Naive B cell (primary cell): ENCODE measurements around the gene ADO. TPM values are rescaled to one million over a fixed set of nuclear protein-coding genes. Genes with fewer than 3 reads are reported as not detected.

Source experiments
- ATAC-seq, 2 donors: fragments of 150-1000 bp; cut with Tn5 transposase; 2 replicates each; pipeline ENCODE4 v1.10.0; 2021; ENCODE audit warnings: low read depth in 2 of 2, mild to moderate bottlenecking in 2 of 2, moderate library complexity in 2 of 2
- DNase-seq: peaks from one replicate; pipeline ENCODE4 v3.0.0; 2022
- H3K27ac Mint-ChIP-seq, 6 donors: one replicate each; pipeline ENCODE4 v1.8.0; 2020 to 2022; ENCODE audit warnings: mild to moderate bottlenecking in 6 of 6, mixed read lengths in 6 of 6, moderate library complexity in 5 of 6, inconsistent platforms in 2 of 6
- H3K27me3 Mint-ChIP-seq, 3 donors: one replicate each; pipeline ENCODE4 v1.8.0; 2021 to 2022; ENCODE audit warnings: mixed read lengths in 3 of 3, mild to moderate bottlenecking in 1 of 3
- H3K36me3 Mint-ChIP-seq, 2 donors: one replicate each; pipeline ENCODE4 v1.8.0; 2020 to 2022; ENCODE audit warnings: mixed read lengths in 2 of 2, inconsistent platforms in 1 of 2, mild to moderate bottlenecking in 1 of 2
- H3K4me1 Mint-ChIP-seq, 3 donors: one replicate each; pipeline ENCODE4 v1.8.0; 2020 to 2022; ENCODE audit warnings: mixed read lengths in 3 of 3, inconsistent platforms in 1 of 3, mild to moderate bottlenecking in 1 of 3, moderate library complexity in 1 of 3
- H3K4me3 Mint-ChIP-seq, 8 donors: one replicate each; pipeline ENCODE4 v1.8.0; 2020 to 2022; ENCODE audit warnings: mild to moderate bottlenecking in 8 of 8, mixed read lengths in 8 of 8, moderate library complexity in 8 of 8, inconsistent platforms in 2 of 8
- H3K9me3 Mint-ChIP-seq, 7 donors: one replicate each; pipeline ENCODE4 v1.8.0; 2020 to 2022; ENCODE audit warnings: mixed read lengths in 7 of 7, mild to moderate bottlenecking in 5 of 7, inconsistent platforms in 2 of 7, moderate library complexity in 1 of 7
- polyA plus RNA-seq, 6 donors: library from polyadenylated mRNA; unstranded; fragments of 300-500 nt; fragmentation: Illumina TruSeq; gene quantifications; one replicate each; pipeline ENCODE4 v1.2.3, GENCODE V29; 2021; ENCODE audit warnings: low read depth in 6 of 6

ADO gene
- polyA plus RNA-seq, 6 donors from 2014 or later, result 1.4 to 4.9 (median 3.8) TPM

DNA sequence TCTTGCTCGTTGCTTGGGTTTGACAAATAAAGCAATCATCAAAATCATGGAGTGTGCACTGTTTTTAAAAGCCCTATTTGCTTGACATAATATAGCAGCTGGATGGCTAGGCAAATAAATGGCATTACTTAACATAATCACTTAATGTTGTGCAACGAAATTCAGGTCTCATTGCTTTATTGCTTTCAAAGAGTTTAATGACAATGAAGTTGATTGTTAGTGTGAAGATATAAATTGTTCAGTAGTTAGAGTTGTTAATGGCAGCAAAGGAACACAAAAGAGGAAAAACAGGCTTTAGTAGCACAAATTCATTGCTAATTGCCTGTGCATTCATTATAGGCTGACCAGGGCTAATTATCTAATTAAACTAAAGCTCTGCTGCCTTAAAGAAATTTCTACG lies 7.6 kb upstream of the ADO start:
- H3K9me3 Mint-ChIP-seq, result no peaks in the 10 kb centered on the region
- no peaks in the 10 kb centered on the region for H3K4me1 Mint-ChIP-seq
- H3K27me3 Mint-ChIP-seq, result peaks cover 16 to 22% (median 21%) of the 10 kb centered on the region in 3 donors
- no peak for DNase-seq
- no peak overlapping the region for H3K4me3 Mint-ChIP-seq
- no peak overlapping the region for H3K27ac Mint-ChIP-seq
- H3K36me3 Mint-ChIP-seq, result no peaks in the 10 kb centered on the region
- no peak for ATAC-seq

DNA sequence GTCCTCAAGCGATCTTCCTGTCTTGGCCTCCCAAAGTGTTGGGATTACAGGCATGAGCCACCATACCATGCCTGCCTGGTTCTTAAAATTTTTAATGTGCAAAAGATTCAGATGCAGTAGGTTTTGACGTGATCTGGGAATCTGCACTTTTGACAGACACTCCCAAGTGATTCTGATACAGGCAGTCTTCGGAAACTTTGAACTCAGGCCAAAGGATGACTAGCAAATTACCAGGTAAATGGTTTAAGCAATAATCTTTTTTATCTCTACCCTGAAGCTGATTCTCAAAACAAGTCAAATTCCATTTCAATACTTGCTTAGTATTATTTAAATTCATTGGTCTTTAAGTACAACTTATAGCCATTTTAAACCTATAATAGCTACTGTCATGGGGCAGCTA lies 2.6 kb upstream of the ADO start:
- peak overlapping the region in 2 of 8 donors; percentile 61 to 63 for H3K4me3 Mint-ChIP-seq
- DNase-seq (no peak), ATAC-seq (no peak)
- H3K9me3 Mint-ChIP-seq, result peaks cover 0 to 4% (median 0%) of the 10 kb centered on the region in 7 donors
- peaks cover 14 to 23% (median 19%) of the 10 kb centered on the region in 3 donors for H3K4me1 Mint-ChIP-seq
- no peaks in the 10 kb centered on the region for H3K36me3 Mint-ChIP-seq
- H3K27me3 Mint-ChIP-seq, result peaks cover 5 to 16% (median 8%) of the 10 kb centered on the region in 3 donors
- H3K27ac Mint-ChIP-seq, result no peak overlapping the region

DNA sequence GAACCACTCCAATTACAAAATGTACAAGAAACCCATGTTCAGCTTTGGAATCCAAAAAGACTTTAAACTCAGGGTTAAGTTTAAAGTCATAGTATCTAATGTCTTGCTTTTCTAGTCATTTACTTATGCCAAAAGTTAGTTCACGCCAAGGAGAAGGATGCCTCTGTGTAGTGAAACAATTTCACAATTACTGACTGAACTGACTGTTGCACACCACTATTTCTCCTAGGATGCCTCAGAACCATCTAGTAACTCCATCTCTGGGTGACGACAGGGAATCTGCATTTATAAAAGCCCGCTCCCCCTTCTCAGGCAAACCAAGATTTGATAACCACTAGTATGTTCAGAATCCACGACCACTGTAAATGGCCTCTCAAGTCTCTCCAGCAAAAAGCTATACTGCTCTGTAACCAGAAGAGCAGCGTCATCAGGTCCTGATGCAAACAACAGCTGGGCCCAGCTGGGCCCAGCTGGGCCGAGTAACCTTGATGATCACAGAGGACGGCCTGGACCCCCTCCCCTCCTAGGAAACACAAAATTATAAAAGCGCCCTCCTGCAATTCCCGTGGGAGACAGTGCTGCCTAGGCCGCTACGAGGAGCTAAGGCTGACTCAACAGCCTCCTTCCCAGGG lies 680 bp upstream of the ADO start:
- DNase-seq (no peak), ATAC-seq (no peak)
- Mint-ChIP-seq H3K27me3 (peaks cover 0 to 4% (median 4%) of the 10 kb centered on the region in 3 donors), H3K4me1 (peaks cover 27 to 34% (median 32%) of the 10 kb centered on the region in 3 donors), H3K4me3 (peak overlapping the region; percentile 94 to 100 (median 98)), H3K9me3 (peaks cover 0 to 4% (median 0%) of the 10 kb centered on the region in 7 donors), H3K27ac (peak overlapping the region; percentile 98 to 100 (median 99)), H3K36me3 (no peaks in the 10 kb centered on the region)

DNA sequence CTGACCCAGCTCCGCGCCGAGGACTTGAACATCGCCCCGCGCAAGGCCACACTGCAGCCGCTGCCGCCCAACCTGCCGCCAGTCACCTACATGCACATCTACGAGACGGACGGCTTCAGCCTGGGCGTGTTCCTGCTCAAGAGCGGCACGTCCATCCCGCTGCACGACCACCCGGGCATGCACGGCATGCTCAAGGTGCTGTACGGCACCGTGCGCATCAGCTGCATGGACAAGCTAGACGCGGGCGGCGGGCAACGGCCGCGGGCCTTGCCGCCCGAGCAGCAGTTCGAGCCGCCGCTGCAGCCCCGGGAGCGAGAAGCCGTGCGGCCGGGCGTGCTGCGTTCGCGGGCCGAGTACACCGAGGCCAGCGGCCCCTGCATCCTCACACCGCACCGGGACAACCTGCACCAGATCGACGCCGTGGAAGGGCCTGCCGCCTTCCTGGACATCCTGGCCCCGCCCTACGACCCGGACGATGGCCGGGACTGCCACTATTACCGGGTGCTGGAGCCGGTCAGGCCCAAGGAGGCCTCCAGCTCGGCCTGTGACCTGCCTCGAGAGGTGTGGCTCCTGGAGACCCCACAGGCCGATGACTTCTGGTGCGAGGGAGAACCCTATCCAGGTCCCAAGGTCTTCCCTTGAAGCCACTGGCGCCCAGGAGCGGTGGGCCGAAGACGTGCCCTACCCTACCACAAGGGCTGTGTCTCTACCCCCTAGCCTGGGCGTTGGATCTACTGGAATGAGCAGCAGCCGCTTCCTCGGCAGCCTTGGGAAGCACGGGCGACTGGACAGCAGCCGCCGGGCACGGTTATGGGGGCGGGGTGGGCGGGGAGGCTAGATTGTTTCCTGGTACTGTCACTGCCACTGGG lies 945 bp downstream of the ADO start:
- peaks cover 0 to 4% (median 0%) of the 10 kb centered on the region in 7 donors for H3K9me3 Mint-ChIP-seq
- peak overlapping the region; percentile 84 to 98 (median 92) for H3K27ac Mint-ChIP-seq
- H3K27me3 Mint-ChIP-seq, result no peaks in the 10 kb centered on the region
- H3K36me3 Mint-ChIP-seq, result no peaks in the 10 kb centered on the region
- DNase-seq (no peak), ATAC-seq (no peak)
- H3K4me3 Mint-ChIP-seq, result peak overlapping the region; percentile 92 to 100 (median 96)
- peaks cover 27 to 39% (median 35%) of the 10 kb centered on the region in 3 donors for H3K4me1 Mint-ChIP-seq

DNA sequence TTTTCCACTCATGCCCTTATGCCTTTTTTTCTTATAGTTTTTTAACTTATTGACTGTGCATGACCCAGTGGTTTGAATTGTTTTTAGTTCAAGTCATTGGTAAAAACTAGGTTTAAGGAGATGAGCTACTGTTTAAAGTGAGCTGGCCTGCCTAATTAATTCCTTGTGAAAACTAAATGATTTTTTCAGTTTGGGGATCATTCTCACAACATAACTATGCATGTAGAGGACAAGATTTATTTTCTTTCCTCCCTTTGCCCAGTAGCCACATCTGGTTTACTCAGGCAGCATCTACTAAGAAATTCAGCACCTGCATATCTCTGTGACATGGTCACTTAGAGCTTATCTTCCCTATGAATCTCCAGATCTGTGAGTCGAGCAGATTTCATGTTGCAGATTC lies 1.7 kb downstream of the ADO start:
- no peak for ATAC-seq
- H3K4me1 Mint-ChIP-seq, result peaks cover 27 to 40% (median 37%) of the 10 kb centered on the region in 3 donors
- H3K27ac Mint-ChIP-seq, result peak overlapping the region in 3 of 6 donors; percentile 69 to 98 (median 70)
- peaks cover 0 to 4% (median 0%) of the 10 kb centered on the region in 7 donors for H3K9me3 Mint-ChIP-seq
- peak overlapping the region; percentile 71 to 99 (median 93) for H3K4me3 Mint-ChIP-seq
- no peaks in the 10 kb centered on the region for H3K36me3 Mint-ChIP-seq
- no peak for DNase-seq
- H3K27me3 Mint-ChIP-seq, result no peaks in the 10 kb centered on the region

DNA sequence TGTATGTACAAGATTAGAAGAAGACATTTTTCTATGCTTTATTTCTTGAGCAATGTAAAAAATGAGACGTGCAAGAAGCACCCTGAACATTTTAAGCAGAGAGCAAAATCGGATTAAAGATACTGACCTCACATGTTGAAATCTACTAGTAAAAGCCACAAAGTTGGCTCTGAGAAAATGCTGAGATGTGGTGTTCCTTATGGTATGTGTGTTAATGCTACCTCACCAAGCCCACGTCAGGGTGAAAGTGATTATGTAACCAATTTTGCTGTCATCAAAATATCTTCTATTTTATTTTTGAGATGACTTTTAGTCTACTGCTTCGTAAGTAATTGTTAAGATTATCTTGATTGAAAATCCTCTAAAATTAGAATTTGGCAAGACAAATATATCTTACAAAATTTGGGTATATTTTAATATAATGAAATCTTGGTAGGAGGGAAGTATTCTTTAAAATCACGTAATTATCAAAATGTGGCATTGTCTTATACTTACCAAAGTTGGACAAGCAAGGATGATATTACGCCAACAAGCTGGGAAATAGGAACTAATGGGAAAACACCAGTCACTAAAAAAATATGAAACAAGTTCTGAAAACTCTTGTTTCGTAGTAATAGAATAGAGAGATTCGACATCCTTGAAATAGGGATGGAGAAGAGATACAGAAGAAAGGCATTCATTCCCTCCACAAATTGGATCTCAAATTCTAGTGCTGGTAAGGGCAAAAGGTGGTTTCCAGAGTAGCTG lies 5.8 kb downstream of the ADO start:
- H3K27me3 Mint-ChIP-seq, result peaks cover 0 to 2% (median 0%) of the 10 kb centered on the region in 3 donors
- ATAC-seq (no peak), DNase-seq (no peak)
- H3K4me3 Mint-ChIP-seq, result peak overlapping the region in 1 of 8 donors; percentile 10
- H3K27ac Mint-ChIP-seq, result peak overlapping the region in 2 of 6 donors; percentile 6 to 57
- no peaks in the 10 kb centered on the region for H3K36me3 Mint-ChIP-seq
- H3K4me1 Mint-ChIP-seq, result peaks cover 49 to 65% (median 58%) of the 10 kb centered on the region in 3 donors
- no peaks in the 10 kb centered on the region for H3K9me3 Mint-ChIP-seq

DNA sequence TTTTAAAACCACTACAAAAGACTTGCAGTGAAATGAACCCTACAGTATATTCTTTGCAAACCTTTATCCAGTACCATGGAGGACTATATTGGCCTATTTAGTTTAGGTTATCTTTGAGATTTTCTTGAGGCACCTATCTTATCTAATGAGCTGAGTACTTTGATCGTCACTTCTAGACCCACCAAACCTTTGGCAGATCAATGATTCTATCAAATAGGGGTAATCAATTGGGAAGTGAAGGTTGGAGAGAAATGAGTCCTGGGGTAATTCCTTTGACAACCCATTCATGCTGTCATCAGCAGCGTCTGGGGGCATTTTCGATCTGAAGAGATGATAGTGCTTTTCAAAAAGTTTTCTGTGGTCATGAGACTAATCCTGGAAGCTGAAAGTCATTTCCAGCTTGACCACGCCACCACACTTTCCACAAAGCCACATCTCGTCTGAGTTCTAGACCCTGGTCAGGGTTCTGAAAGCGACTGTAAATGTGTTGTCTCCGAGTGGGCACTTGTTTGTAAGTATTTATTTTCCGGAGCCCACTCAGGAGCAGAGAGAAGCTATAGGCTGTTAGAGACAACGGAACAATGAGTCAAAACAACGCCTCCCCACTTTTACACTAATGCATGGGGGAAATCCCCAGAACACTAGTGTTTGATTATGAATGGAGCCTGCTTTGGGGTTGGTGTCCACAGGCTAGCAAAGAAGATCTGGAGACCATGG lies 6.8 kb downstream of the ADO start:
- Mint-ChIP-seq H3K36me3 (no peaks in the 10 kb centered on the region), H3K27me3 (peaks cover 0 to 11% (median 4%) of the 10 kb centered on the region in 3 donors), H3K4me1 (peaks cover 55 to 66% (median 61%) of the 10 kb centered on the region in 3 donors), H3K9me3 (no peaks in the 10 kb centered on the region), H3K27ac (no peak overlapping the region), H3K4me3 (peak overlapping the region in 1 of 8 donors; percentile 62)
- DNase-seq (no peak), ATAC-seq (no peak)

DNA sequence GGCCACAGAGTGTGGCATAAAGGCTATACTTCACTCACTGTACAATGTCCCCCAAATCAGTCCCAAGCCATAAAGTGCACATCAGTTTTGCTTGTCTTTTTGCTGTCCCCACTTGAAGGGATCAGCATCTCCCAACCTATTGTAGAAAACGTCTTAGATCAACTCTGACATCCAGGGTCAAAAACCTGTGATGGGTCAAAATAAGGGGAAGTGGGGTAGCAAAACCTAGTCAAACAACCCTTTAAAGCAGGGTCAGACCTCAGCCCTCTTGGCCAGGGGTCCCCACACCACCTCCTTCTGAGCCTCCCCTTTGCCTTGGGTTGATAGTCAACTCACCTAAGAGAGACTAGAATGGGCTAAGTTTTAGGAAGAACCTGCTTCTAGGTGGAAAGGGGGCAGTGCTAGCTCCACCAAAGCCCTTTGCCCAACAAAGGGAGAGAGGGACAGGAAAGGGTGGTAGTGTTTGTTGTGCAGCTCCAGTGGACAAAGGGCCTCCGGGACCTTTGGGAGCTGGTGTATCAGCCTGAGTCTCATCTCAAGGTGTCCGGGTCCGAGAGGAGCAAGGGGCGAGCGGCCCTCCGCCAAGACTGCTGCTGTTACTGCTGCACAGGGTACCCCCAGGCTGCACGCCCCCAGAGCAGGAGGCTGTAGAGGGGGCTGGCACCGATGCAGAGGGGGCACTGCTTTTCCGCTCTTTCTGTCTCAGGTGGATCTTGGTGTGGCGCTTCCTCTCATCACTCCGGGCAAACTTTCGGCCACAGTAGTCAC lies 8.3 kb downstream of the ADO start:
- no peak for ATAC-seq
- no peak for DNase-seq
- no peaks in the 10 kb centered on the region for H3K36me3 Mint-ChIP-seq
- H3K27ac Mint-ChIP-seq, result peak overlapping the region in 1 of 6 donors; percentile 34
- peak overlapping the region in 6 of 8 donors; percentile 9 to 98 (median 50) for H3K4me3 Mint-ChIP-seq
- peaks cover 0 to 11% (median 8%) of the 10 kb centered on the region in 3 donors for H3K27me3 Mint-ChIP-seq
- peaks cover 48 to 69% (median 53%) of the 10 kb centered on the region in 3 donors for H3K4me1 Mint-ChIP-seq
- no peaks in the 10 kb centered on the region for H3K9me3 Mint-ChIP-seq

DNA sequence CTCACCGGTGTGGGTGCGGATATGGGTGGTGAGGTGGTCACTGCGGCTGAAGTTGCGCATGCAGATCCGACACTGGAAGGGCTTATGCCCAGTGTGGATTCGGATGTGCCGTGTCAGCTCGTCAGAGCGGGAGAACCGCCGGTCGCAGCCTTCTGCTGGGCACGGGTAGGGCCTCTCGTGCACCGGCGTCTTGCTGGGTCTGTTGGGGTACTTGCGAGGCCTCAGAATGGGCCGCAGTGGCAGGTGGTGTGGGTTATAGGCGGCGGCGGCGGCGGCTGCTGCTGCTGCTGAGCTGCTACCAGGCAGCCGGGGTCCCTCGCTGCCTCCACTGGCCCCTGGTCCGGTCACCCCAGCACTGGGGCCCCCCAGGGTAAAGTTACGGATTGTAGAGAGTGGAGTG lies 8.9 kb downstream of the ADO start:
- Mint-ChIP-seq H3K9me3 (no peaks in the 10 kb centered on the region), H3K4me1 (peaks cover 49 to 66% (median 50%) of the 10 kb centered on the region in 3 donors), H3K27ac (peak overlapping the region in 3 of 6 donors; percentile 34 to 81 (median 76)), H3K36me3 (no peaks in the 10 kb centered on the region), H3K27me3 (peaks cover 0 to 11% (median 8%) of the 10 kb centered on the region in 3 donors), H3K4me3 (peak overlapping the region in 7 of 8 donors; percentile 48 to 98 (median 90))
- DNase-seq, result no peak
- no peak for ATAC-seq

DNA sequence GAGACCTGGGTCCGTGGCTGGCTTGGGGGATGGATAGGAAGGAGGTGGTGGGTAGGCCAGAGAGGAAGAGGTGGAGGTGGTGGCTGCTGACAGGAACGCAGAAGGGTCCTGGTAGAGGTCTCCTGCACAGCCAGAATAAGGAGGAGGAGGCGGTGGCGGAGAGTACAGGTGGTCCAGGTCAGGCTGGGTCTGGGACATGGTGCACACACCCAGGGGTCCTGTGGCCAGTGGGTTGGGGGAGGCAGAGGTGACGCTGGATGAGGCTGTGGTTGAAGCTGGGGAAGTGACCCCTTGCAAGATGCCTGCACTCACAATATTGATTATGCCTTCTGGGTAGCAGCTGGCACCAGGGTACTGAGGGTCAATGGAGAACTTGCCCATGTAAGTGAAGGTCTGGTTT lies 9.5 kb downstream of the ADO start:
- Mint-ChIP-seq H3K27ac (peak overlapping the region in 4 of 6 donors; percentile 30 to 81 (median 62)), H3K27me3 (peaks cover 0 to 11% (median 8%) of the 10 kb centered on the region in 3 donors), H3K9me3 (no peaks in the 10 kb centered on the region), H3K4me3 (peak overlapping the region; percentile 90 to 99 (median 97)), H3K4me1 (peaks cover 47 to 61% (median 47%) of the 10 kb centered on the region in 3 donors), H3K36me3 (no peaks in the 10 kb centered on the region)
- ATAC-seq, result no peak
- no peak for DNase-seq

DNA sequence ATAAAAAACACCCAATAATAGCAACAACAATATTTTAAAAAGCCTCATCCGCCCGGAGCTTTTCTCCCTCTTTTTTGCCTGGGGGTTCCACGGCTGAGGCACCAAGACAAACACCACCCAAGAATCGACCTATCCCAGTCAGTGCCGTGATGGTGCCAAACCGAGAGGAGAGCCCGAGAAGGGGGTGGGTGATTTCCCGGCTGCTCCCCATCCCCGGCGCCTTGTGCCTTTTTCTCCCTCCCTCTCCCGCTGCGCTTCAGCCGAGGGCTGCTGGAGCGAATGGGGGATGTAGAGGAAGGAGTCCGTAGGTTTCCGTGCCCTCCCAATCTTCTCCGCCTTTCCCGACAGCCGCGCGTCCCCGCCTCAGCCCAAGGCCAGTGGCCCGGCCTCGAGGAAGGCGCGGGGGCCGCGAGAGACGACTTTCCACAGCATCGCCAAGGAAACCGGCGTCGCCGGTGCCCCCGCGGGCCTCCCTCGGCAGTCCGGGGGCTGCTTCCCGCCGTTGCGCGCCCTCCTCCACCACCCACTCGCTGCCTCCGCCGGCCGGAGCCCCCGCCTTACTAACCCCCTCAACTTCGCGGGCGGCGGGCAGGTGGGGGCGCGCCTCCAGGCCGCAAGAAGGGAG lies 10.3 kb downstream of the ADO start:
- H3K36me3 Mint-ChIP-seq, result no peaks in the 10 kb centered on the region
- no peaks in the 10 kb centered on the region for H3K9me3 Mint-ChIP-seq
- DNase-seq, result no peak
- ATAC-seq, result no peak
- H3K27ac Mint-ChIP-seq, result peak overlapping the region in 4 of 6 donors; percentile 45 to 47 (median 46)
- H3K4me3 Mint-ChIP-seq, result peak overlapping the region; percentile 92 to 99 (median 98)
- H3K4me1 Mint-ChIP-seq, result peaks cover 47 to 58% (median 48%) of the 10 kb centered on the region in 3 donors
- H3K27me3 Mint-ChIP-seq, result peaks cover 6 to 16% (median 11%) of the 10 kb centered on the region in 3 donors
